HG02973 (cell line): Measurements from ENCODE around the gene HS3ST4.

Experiments used
- ATAC-seq: cut with Tn5 transposase; IDR thresholded peaks from one replicate; pipeline ENCODE4 v1.9.1; 2021; ENCODE audit warnings: moderate library complexity; ENCODE audit not compliant: unreplicated experiment

HS3ST4 gene

GRCh38 chr16:26158142-26158759 is 466.5 kb downstream of the HS3ST4 start:
- ATAC-seq, result no peak

GRCh38 chr16:26161461-26162180 is 469.9 kb downstream of the HS3ST4 start:
- no peak for ATAC-seq

DNA sequence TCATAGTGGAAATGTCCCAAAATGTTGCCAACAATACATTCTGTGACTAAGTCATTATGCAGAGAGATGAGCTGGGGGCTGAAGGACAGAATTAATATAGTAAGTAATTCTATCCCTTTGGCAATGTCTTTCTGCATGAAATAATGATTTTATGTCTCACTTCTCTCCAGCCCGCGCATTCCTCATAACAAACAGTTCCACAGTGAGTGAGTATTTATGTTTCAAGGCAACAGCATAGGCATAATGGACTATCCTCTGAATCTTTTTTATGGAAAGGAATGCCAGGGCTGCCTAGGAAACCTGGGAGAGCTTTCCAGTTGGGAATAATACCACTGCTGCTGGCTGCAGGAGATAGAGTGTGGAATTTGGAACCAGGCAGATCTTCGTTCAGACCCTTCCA is 477.7 kb downstream of the HS3ST4 start:
- ATAC-seq, result no peak

DNA sequence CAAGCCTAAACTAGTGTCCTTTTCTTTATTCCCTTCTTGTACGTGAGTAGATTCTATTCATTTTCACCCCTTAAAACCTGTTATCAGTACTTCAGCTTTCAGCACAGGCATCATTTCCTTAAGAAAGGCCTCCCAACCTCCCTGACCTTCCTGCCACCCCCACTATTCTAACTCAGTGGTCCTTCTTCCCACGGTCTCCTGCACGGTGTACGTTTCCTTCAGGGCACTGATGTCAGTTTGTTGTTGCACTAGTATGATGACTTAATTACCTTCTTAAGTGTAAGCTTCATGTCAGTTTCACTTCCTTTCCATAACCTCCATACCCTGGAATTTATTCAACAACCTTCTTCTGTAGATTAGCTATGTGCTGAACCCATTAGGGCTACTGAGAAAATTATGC is 484.2 kb downstream of the HS3ST4 start:
- ATAC-seq, result no peak

GRCh38 chr16:26177438-26177837 is 485.7 kb downstream of the HS3ST4 start:
- ATAC-seq, result no peak

DNA sequence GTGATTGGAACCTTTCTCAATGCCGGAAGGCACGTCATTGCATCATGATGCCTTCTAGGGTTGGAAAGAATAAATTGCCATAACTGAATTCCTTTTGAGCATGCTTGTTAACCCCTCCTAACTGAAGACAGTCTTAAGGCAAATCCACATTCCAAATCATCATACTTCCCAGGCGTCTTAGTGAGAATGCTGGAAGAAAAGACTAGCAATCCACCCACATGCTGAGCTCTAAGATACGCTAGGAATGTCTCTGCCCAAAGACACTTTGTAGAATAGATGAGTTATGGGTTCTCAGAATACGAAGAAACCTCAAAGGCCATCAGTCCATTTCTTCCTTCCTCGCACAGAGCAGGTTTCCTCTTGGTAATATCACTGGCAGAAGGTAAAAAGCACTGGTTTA is 486.5 kb downstream of the HS3ST4 start:
- ATAC-seq, result no peak

DNA sequence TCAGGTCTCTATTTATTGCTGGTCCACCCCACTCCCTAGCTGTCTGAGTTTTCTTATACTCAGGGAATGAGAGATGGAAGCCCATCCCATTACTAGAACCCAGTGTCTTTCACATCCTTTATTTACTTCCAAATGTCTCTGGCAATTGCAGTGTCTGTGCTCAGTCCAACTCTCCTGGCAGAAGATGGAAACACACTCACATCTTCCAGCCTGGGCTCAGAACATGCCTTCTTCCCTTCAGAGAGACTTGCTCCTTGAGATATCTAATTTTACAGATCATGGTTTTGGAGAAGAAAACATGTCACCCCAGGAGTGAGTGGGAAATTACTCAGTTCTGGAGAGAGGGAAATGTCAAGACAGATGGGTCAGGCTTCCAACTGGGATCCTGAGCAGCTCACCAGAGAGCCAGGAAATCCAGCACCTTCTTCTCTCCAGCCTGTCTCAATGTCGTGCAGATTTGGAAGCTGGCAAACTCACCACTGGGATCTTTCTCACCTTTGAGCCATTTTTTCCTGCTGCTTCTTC is 494.4 kb downstream of the HS3ST4 start:
- no peak for ATAC-seq
